ENCODE results near the gene CCL4. TPM values are rescaled to one million over a fixed set of nuclear protein-coding genes. Genes with fewer than 3 reads are reported as not detected.

Gene CCL4
- total RNA-seq, 2 experiments from 2014 or later, result 1.5 to 2.1 TPM

DNA sequence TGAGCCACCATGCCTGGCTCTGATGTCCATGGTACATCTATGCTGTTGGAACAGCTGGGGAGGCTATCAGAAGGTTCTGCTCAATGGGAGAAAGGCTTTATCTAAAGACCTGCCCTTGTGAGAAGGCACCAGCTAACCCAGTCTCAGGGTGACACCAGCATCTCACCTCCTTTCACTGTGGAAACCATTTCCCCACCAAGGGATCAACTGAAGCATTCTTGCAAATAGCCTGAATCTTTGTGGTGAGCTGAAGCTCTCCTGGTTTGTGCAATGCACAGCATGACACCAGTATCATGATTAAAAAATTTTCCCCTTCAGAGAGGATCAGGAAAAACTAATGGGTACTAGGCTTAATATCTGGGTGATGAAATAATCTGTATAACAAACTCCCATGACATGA, 34.5 kb upstream of the CCL4 start:
- H3K9me3 Mint-ChIP-seq, result no peaks in the 10 kb centered on the region
- H3K27me3 Mint-ChIP-seq, result no peaks in the 10 kb centered on the region
- intact Hi-C loops (cut with DNase I, micrococcal nuclease), result loop anchor here in 1 of 2 experiments (10.0 kb wide), 1 partner anchor 86 kb away; no protein-coding TSS in a partner anchor
- Histone ChIP-seq H3K36me3 (ENCODE audit: insufficient read depth, low read length) (no peaks in the 10 kb centered on the region), H3K27me3 (ENCODE audit: control insufficient read depth in 1 of 2, insufficient read depth in 2 of 2, low read length in 2 of 2) (peaks cover 0 to 4% of the 10 kb centered on the region in 2 experiments), H3K4me3 (ENCODE audit: low read length) (no peak overlapping the region), H3K27ac (ENCODE audit: low read depth in 1 of 2, low read length in 2 of 2) (no peak overlapping the region), H3K9me3 (ENCODE audit: control insufficient read depth in 1 of 2, insufficient read depth in 1 of 2, low read length in 2 of 2) (no peaks in the 10 kb centered on the region), H3K4me1 (ENCODE audit: insufficient read depth, low read length) (peaks cover 9% of the 10 kb centered on the region)
- no peak overlapping the region for H3K4me3 Mint-ChIP-seq
- POLR2A ChIA-PET, result no interaction called here
- TF ChIP-seq CTCF (IDR thresholded peaks at IDR 0.05), result no peak
- H3K36me3 Mint-ChIP-seq (ENCODE audit: low read depth), result no peaks in the 10 kb centered on the region
- CTCF ChIA-PET, result interaction anchor here (1.2 kb wide), 1 partner anchor 12 kb away, joined by 3 read pairs; no protein-coding TSS in a partner anchor
- DNase-seq (no peak), ATAC-seq (ENCODE audit: poor library complexity) (no peak)
- no peak overlapping the region for H3K27ac Mint-ChIP-seq
- H3K4me1 Mint-ChIP-seq (ENCODE audit: low read depth), result no peaks in the 10 kb centered on the region

DNA sequence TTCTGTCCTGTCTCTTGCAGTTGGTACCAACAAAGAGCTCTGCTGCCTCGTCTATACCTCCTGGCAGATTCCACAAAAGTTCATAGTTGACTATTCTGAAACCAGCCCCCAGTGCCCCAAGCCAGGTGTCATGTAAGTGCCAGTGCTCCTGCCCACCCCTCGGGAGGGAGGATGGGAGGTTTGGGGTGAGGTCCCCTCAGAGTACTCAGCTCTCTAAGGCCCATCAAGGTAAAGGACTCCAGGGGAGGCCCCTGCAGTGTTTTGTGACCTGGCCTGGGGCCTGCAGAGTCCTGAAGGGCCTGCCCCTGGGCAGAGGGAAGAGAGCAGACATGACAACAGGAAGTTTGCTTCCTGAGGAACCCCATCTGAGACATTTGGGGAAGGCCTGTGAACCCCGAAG, 33.2 kb upstream of the CCL4 start:
- Histone ChIP-seq H3K27me3 (ENCODE audit: control insufficient read depth in 1 of 2, insufficient read depth in 2 of 2, low read length in 2 of 2) (peaks cover 0 to 4% of the 10 kb centered on the region in 2 experiments), H3K4me3 (ENCODE audit: low read length) (no peak overlapping the region), H3K27ac (ENCODE audit: low read depth in 1 of 2, low read length in 2 of 2) (no peak overlapping the region), H3K36me3 (ENCODE audit: insufficient read depth, low read length) (no peaks in the 10 kb centered on the region), H3K4me1 (ENCODE audit: insufficient read depth, low read length) (peaks cover 9% of the 10 kb centered on the region), H3K9me3 (ENCODE audit: control insufficient read depth in 1 of 2, insufficient read depth in 1 of 2, low read length in 2 of 2) (no peaks in the 10 kb centered on the region)
- TF ChIP-seq CTCF (IDR thresholded peaks at IDR 0.05), result no peak
- Mint-ChIP-seq H3K27me3 (no peaks in the 10 kb centered on the region), H3K9me3 (no peaks in the 10 kb centered on the region), H3K4me3 (no peak overlapping the region), H3K36me3 (ENCODE audit: low read depth) (no peaks in the 10 kb centered on the region), H3K4me1 (ENCODE audit: low read depth) (no peaks in the 10 kb centered on the region), H3K27ac (no peak overlapping the region)
- DNase-seq (peak in 1 of 14 experiments; percentile 16), ATAC-seq (ENCODE audit: poor library complexity) (no peak)
- intact Hi-C loops (cut with DNase I, micrococcal nuclease), result loop anchor here in 1 of 2 experiments (10.0 kb wide), 1 partner anchor 216 kb away; no protein-coding TSS in a partner anchor
- POLR2A ChIA-PET, result no interaction called here
- CTCF ChIA-PET, result no interaction called here

DNA sequence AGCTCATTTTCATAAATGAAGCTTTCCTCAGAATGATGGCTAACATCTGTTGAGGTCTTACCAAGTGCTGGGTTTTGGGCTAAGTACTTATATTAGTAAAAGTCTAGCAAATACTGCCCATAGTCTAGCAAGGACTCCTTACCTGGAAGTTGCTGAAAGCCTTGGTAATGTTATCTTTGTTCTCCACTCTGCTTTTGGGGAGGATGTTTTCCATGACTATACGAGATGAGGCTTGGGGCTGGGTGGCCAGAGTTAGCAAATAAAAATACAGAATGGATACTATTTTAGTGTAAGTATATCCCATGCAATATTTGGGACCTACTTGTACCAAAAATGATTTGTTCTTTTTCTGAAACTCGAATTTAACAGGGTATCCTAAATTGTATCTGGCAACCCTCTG, 31.9 kb upstream of the CCL4 start:
- CTCF ChIA-PET, result no interaction called here
- peaks cover 6% of the 10 kb centered on the region for H3K4me1 ChIP-seq (ENCODE audit: insufficient read depth, low read length)

More for the DNA sequence above, 31.9 kb upstream of the CCL4 start:
- POLR2A ChIA-PET, result no interaction called here
- Histone ChIP-seq H3K4me3 (ENCODE audit: low read length) (no peak overlapping the region), H3K27ac (ENCODE audit: low read depth in 1 of 2, low read length in 2 of 2) (no peak overlapping the region), H3K36me3 (ENCODE audit: insufficient read depth, low read length) (no peaks in the 10 kb centered on the region), H3K9me3 (ENCODE audit: control insufficient read depth in 1 of 2, insufficient read depth in 1 of 2, low read length in 2 of 2) (no peaks in the 10 kb centered on the region), H3K27me3 (ENCODE audit: control insufficient read depth in 1 of 2, insufficient read depth in 2 of 2, low read length in 2 of 2) (no peaks in the 10 kb centered on the region)
- ATAC-seq (ENCODE audit: poor library complexity) (no peak), DNase-seq (no peak)
- Mint-ChIP-seq H3K4me1 (ENCODE audit: low read depth) (no peaks in the 10 kb centered on the region), H3K27me3 (no peaks in the 10 kb centered on the region), H3K27ac (no peak overlapping the region), H3K4me3 (no peak overlapping the region), H3K9me3 (no peaks in the 10 kb centered on the region), H3K36me3 (ENCODE audit: low read depth) (no peaks in the 10 kb centered on the region)
- intact Hi-C loops (cut with DNase I, micrococcal nuclease), result loop anchor here in 1 of 2 experiments (10.0 kb wide), 1 partner anchor 217 kb away; no protein-coding TSS in a partner anchor
- TF ChIP-seq CTCF (IDR thresholded peaks at IDR 0.05), result no peak
